OCI-LY1 (cell line): ENCODE data around the gene PATJ.
"Not testable (repeated sequence)": the region's sequence is repeated elsewhere in the genome, so short reads cannot be mapped to it uniquely, and the experiment has no call there.

Experiments used
- EZH2 ChIP-seq: fragments of 200-600 bp; sonication (generic), shearing (Covaris generic); IDR thresholded peaks from 2 replicates; pipeline ENCODE4 v1.8.0; 2017; ENCODE audit warnings: borderline replicate concordance, mixed run types, mild to moderate bottlenecking, antibody characterized with exemption, low read length, moderate library complexity, mixed read lengths
- TF ChIP-seq, protein P1 (sequence below): fragments of 200-600 bp; sonication (generic), shearing (Covaris generic); IDR thresholded peaks from 2 replicates; pipeline ENCODE4 v1.5.1; 2017; ENCODE audit warnings: mild to moderate bottlenecking, antibody characterized with exemption, low read length, moderate library complexity, mixed read lengths

DNA sequence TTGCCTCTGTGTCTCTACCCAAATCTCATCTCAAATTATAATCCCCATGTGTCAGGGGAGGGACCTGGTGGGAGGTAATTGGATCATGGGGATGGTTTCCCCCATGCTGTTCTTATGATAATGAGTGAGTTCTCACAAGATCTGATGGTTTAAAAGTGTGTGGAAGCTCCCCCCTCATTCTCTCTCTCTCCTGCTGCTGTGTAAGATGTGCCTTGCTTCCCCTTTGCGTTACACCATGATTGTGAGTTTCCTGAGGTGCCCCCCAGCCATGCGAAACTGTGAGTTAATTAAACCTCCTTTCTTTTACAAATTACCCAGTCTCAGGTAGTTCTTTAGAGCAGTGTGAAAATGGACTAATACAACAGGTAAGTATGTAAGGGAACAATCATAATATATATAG lies 102.4 kb downstream of the PATJ start:
- TF ChIP-seq, protein P1, sequence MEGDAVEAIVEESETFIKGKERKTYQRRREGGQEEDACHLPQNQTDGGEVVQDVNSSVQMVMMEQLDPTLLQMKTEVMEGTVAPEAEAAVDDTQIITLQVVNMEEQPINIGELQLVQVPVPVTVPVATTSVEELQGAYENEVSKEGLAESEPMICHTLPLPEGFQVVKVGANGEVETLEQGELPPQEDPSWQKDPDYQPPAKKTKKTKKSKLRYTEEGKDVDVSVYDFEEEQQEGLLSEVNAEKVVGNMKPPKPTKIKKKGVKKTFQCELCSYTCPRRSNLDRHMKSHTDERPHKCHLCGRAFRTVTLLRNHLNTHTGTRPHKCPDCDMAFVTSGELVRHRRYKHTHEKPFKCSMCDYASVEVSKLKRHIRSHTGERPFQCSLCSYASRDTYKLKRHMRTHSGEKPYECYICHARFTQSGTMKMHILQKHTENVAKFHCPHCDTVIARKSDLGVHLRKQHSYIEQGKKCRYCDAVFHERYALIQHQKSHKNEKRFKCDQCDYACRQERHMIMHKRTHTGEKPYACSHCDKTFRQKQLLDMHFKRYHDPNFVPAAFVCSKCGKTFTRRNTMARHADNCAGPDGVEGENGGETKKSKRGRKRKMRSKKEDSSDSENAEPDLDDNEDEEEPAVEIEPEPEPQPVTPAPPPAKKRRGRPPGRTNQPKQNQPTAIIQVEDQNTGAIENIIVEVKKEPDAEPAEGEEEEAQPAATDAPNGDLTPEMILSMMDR: not testable (repeated sequence)
- not testable (repeated sequence) for TF ChIP-seq EZH2
